ENCODE measurements around the gene PDE6A.

Gene PDE6A

DNA sequence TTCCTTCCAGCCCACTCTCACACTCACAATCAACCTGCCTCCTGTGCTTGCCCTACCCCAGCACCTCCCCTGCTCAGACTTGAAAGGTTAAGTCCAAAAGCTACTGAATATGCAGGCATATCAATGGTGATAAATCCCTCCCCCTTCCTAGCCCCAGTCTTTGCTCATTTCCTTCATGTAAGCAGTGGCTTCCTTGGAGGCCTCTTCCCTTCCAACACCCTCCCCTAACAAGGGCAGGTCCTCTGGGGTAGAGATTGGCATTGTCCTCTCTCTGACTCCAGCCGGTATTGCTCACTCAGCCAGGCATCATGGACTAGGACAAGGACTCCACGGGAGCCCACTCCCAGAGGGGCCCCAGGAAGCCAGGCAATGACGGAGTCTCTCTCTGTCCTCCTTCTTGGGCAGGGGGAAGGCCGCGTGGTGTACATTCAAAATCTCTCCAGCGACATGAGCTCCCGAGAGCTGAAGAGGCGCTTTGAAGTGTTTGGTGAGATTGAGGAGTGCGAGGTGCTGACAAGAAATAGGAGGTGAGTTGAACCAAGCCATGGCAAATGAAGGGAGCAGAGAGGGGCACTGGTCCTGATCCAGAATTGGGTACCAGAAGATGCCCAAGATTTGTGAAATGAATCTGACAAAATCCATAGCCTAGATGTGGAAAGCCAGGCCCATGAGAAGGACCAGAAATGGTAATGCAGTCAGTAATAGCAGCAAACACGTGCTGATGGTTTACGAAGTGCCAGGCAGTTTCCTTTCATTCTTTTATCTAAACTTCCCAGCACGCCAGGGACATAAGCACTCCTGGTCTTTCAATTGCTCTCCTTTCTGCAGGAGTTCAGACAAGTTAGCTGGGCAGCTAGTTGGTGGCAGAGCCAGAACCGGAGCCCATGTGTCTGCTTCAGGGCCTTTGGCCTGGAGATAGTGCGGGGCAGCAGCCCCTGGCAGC is 102.5 kb downstream of the PDE6A start:
- H3K27me3 ChIP-seq (ENCODE audit: insufficient read depth, poor library complexity, severe bottlenecking) = no peaks in the 10 kb centered on the region
- no peak overlapping the region for H3K27ac ChIP-seq (replicated peaks)
- no peak for DNase-seq (ENCODE audit: low read depth in 1 of 2, low spot score in 1 of 2)
- H3K4me3 ChIP-seq (replicated peaks; ENCODE audit: insufficient read depth, low read length) = no peak overlapping the region
- TF ChIP-seq CTCF (IDR thresholded peaks at IDR 0.05; ENCODE audit: insufficient read depth, low read length) (no peak), POLR2AphosphoS5 (IDR thresholded peaks at IDR 0.05; ENCODE audit: low read depth) (no peak), GABPA (IDR thresholded peaks at IDR 0.05; ENCODE audit: low read depth) (no peak), SPI1 (IDR thresholded peaks at IDR 0.05; ENCODE audit: borderline replicate concordance, low read depth) (no peak), REST (IDR thresholded peaks at IDR 0.05; ENCODE audit: insufficient replicate concordance, low read depth) (no peak)

DNA sequence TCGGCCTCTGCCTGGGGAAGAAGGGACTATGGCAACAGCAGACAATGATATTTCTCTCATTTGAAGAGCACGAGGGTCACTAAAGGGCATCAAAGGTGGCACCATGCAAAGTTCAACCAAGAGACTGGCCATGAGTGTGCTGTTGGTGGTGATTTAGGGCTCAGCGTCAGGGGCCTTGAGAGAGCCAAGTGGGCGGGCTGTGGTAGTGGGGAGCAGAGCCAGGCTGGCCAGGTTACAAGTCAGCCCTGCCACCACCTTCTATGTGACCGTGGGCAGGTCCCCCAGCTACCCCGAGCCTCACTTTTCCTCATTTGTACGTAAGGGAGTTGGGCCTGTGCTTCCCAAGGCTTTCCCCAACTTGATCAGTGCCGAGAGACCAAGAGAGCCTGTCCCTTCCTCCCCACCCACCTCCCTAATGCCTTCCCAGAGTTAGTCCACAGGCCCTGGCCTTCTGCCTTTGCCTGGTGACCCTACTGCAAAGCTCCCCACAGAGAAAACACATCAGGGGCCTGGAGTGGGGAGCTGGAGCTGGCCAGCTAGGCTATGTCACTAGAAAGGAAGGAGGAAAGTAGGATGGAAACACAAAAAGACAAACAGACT is 104.3 kb downstream of the PDE6A start:
- Histone ChIP-seq H3K4me3 (replicated peaks; ENCODE audit: insufficient read depth, low read length) (no peak overlapping the region), H3K27me3 (ENCODE audit: insufficient read depth, poor library complexity, severe bottlenecking) (no peaks in the 10 kb centered on the region), H3K27ac (replicated peaks) (no peak overlapping the region)
- no peak for TF ChIP-seq CTCF (IDR thresholded peaks at IDR 0.05; ENCODE audit: insufficient read depth, low read length)
- no peak for TF ChIP-seq GABPA (IDR thresholded peaks at IDR 0.05; ENCODE audit: low read depth)
- no peak for TF ChIP-seq SPI1 (IDR thresholded peaks at IDR 0.05; ENCODE audit: borderline replicate concordance, low read depth)
- no peak for TF ChIP-seq REST (IDR thresholded peaks at IDR 0.05; ENCODE audit: insufficient replicate concordance, low read depth)
- no peak for DNase-seq (ENCODE audit: low read depth in 1 of 2, low spot score in 1 of 2)

- Histone ChIP-seq H3K27ac (replicated peaks) (no peak overlapping the region), H3K27me3 (ENCODE audit: insufficient read depth, poor library complexity, severe bottlenecking) (no peaks in the 10 kb centered on the region), H3K4me3 (replicated peaks; ENCODE audit: insufficient read depth, low read length) (no peak overlapping the region)
- TF ChIP-seq SPI1 (IDR thresholded peaks at IDR 0.05; ENCODE audit: borderline replicate concordance, low read depth) (no peak), CTCF (IDR thresholded peaks at IDR 0.05; ENCODE audit: insufficient read depth, low read length) (no peak), GABPA (IDR thresholded peaks at IDR 0.05; ENCODE audit: low read depth) (no peak), REST (IDR thresholded peaks at IDR 0.05; ENCODE audit: insufficient replicate concordance, low read depth) (no peak), POLR2AphosphoS5 (IDR thresholded peaks at IDR 0.05; ENCODE audit: low read depth) (no peak)
- DNase-seq (ENCODE audit: low read depth in 1 of 2, low spot score in 1 of 2) = no peak
Measured at GRCh38 chr5:149839761-149840160, 104.8 kb downstream of the PDE6A start.

Measured in HL-60 (cell line).